GM19035 (cell line): ENCODE measurements around the gene ARHGEF4.
A peak's percentile ranks its signal among the peaks of the same experiment; 100 is the strongest.
"Not testable (repeated sequence)": the region's sequence is repeated elsewhere in the genome, so short reads cannot be mapped to it uniquely, and the experiment has no call there.

Source experiments
- ATAC-seq: cut with Tn5 transposase; IDR thresholded peaks from one replicate; pipeline ENCODE4 v1.9.1; 2021; ENCODE audit not compliant: unreplicated experiment

ARHGEF4 gene

DNA sequence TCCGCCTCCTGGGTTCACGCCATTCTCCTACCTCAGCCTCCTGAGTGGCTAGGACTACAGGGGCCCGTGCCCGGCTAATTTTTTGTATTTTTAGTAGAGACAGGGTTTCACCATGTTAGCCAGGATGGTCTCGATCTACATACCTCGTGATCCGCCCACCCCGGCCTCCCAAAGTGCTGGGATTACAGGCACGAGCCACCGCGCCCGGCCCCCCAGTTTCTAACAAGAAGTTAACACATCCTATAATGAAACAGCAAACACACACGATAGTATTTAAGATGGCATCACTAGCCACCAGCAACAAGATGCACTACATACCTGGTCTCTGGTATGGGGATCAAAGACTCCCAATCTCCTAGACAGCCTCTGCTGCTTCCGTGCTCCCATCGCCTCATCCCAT lies 238.9 kb downstream of the ARHGEF4 start:
- ATAC-seq, result not testable (repeated sequence)

- no peak for ATAC-seq
These were observed 240.0 kb downstream of the ARHGEF4 start for GRCh38 chr2:131076707-131077106.

GRCh38 chr2:131077182-131077846 lies 240.6 kb downstream of the ARHGEF4 start:
- ATAC-seq, result no peak

- ATAC-seq, result no peak
These were observed 241.3 kb downstream of the ARHGEF4 start for GRCh38 chr2:131077966-131078365.

DNA sequence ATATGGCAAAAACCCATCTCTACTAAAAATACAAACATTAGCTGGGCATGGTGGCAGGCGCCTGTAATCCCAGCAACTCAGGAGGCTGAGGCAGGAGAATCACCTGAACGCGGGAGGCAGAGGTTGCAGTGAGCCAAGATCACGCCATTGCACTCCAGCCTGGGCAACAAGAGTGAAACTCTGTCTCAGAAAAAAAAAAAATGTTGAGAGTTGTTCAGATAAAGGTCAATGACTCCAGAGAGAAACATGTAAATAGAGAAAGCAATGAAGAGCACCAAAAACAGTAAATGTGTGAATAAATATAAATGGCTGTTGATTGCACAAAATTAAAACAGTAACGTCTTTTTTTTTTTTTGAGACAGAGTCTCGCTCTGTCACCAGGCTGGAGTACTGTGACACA lies 243.2 kb downstream of the ARHGEF4 start:
- not testable (repeated sequence) for ATAC-seq

DNA sequence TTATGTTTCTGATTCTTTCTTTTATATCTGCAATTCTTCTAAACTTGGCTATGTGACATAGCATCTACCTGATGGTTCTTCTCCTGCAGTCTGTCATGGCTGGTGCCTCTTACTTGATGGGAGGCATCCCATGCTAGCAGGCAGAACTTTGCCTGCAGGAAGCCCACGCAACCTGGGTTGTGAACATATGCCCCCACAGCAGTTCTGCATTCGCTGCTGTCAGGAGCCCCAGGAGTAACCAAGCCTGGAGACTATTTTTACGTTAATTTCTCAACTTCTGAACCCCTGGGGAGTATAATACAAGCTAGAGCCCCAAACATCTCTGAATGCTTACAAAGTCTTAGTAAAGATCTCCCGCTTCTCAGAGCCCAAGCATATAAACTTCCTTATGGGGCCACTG lies 244.5 kb downstream of the ARHGEF4 start:
- ATAC-seq, result no peak

- no peak for ATAC-seq
These were observed 248.9 kb downstream of the ARHGEF4 start for GRCh38 chr2:131085646-131086045.

DNA sequence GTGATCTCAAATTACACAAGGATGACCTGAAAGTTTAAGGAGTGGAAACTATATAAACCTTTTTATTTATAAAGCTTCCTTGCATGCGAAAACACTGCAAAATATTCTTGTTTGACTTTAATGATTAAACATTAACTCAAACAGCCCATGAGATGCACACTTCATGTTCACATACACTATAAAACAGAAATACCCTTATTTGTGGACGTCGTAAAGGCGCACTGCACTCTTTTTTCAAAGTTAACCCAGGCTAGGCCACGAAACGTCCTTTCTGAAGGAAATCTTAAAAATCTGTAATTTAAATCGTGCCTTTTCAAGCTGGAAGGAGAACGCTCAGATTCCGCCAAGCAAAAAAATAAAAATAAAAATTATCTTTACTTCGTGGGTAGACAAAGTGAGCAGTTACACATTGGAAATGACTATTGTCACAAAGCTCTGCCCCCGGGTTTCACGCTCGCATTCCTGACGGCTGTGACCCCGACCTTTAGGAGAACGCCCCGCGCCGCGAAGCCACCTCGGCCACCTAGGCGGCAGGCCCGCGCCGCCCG lies 255.8 kb downstream of the ARHGEF4 start:
- no peak for ATAC-seq

- peak; percentile 85 for ATAC-seq
These were observed 256.4 kb downstream of the ARHGEF4 start, which contains the start of gene FAM168B for GRCh38 chr2:131093006-131093695. Gene FAM168B (minus strand): TSS chr2:131093460. CDS start chr2:131082646, 10,814 bp downstream.

- peak; percentile 69 for ATAC-seq
These were observed 257.2 kb downstream of the ARHGEF4 start for GRCh38 chr2:131093696-131094462.

DNA sequence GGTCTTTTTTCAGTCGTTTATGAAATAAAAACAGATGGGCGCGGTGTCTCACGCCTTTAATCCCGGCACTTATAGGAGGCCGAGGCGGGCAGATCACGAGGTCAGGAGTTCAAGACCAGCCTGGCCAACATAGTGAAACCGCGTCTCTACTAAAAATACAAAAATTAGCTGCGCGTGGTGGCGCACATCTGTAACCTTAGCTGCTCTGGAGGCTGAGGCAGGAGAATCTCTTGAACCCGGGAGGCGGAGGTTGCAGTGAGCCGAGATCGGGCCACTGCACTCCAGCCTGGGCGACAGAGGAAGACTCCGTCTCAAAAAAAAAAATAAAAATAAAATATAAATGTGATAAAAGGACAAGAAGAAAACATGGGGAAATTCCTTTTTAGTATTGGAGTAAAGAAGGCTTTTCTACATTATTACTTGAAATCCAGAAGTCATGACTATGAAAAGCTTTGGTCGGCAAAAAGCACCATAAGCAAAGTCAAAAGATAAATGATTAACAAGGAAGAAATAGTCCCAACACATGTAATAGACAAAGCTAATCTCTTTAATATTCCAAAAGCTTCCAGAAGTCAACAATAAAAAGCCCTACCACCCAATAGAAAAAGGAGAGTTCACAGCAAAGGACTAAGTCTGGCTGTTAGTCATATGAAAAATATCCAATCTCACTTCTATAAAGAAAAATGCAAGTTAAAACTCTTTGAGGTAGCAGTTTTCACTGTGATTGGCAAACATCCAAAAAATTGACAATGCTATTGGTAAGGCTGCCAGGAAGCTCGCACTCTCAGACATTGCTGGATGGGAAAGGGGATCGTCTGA lies 258.0 kb downstream of the ARHGEF4 start:
- ATAC-seq, result no peak
